ENCODE results near the gene ZDHHC8.

ZDHHC8 gene

GRCh38 chr22:20130319-20130718 lies 1.3 kb upstream of the ZDHHC8 start:
- DNase-seq (ENCODE audit: low read depth) = no peak

DNA sequence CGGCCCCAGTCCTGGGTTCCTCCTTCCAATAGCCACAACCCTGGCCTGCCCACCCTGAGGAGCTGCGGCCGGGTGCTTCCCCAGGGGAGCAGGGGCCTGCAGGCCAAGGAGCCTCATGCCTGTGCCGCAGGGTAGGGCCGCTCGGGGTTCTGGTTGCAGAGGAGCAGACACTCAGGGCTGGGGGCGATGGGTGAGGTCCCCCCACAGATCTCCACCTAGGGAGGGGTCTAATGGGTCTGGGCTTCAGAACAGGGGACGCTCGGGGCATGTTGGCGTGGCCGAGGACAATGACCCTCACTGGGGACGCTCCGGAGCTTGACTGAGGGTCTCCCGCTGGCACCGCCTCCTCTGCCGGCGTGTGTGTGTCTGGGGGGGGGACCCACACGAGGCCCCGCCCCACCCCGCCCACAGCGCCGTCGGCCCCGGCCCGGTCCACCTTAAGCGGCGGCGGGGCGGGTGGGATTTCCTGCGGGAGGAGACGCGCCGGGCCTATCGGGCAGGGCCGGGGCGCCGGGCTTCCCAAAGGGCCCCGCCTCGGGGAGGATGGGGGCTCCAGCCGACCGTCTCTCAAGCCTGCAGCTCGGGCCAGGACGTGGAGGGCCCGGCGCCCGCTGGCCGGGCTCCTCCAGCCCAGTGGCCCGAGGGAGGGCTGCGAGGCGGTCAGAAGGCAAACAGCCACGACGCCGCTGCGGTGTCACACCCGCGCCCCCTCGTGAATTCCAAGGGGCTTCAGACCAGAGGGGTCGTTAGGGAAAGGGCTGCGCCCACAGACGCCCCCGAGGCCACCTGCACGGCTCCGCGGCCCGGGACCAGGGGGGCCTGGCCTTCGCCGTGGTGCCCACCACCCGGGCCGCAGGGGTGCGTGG lies 640 bp upstream of the ZDHHC8 start:
- no peak for DNase-seq (ENCODE audit: low read depth)

- DNase-seq (ENCODE audit: low read depth) = no peak
Measured at GRCh38 chr22:20131859-20132685, 468 bp downstream of the ZDHHC8 start.

DNA sequence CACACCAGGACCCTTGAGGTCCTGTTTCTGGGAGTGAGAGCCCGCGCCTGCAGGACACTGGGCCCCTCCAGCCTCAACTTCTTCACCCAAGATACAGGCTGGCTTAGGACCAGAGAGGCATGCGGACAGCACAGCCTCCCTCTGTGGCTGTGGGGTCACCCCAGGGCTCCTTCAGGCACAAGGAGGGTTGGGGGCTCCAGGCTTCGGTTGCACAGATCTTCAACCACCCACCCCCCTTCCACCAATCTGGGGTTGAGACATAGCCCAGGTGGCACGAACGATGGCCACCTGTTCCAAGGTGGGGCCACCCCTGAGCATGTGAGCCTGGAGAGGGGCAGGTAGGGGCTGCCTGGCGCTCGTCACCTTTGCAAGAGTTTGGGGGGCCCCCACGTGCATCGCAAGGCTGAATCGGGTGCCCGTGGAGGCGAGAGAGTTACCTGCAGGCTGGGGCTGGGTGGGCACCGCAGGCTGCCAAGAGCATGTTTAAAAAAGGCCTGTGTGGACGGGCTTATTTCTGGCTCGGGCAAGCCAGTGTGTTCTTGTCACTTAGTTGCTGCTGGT lies 1.2 kb downstream of the ZDHHC8 start:
- no peak for DNase-seq (ENCODE audit: low read depth)

DNA sequence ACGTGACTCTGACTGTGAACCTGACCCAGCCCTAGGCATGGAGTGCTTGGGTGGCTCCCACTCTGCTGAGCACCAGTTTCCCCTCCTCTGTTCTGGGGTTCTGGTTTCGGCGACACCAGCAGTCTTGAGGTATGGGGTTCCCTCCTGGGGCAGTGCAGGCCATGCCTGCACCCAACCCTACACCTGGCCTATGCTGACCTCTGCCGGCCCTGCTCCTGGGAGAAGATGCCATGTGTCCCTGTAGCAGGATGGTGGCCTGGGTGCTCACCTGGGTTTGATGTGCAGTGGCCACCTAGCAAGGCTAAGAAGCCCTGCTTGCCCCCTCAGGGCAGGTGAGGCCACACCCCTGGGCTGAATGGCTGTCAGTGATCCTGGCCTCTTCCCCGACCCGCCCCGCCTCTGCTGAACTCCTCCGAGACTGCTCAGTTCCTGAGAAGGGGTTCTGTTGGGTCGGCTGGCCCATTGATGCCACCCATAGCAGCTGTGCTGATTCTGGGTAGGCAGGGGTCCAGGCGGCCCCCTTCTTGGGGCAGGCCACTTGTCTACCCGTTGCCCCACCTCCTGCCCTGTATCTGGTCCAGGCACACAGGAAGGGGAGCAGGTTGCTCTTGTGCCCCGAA lies 2.4 kb downstream of the ZDHHC8 start:
- no peak for DNase-seq (ENCODE audit: low read depth)

DNA sequence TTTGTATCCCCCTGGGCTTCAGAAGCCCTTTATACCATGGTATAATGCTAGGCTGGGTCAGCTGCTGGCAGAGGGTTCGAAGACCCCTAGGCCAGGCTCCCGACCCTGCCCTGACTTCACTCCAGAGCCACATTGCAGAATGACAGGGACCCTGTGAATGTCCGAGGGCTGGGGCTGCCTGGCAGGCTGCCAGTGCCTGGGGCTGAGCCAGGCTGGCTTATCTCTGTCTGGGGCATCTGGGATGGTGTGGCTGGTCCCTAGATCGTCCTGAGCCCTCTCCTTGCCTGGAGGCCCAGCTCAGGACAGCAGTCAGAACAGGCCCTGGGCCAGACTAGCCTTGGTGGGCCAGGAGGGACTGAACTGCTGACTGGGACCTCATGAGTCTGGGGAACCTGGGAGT lies 3.7 kb downstream of the ZDHHC8 start:
- DNase-seq (ENCODE audit: low read depth) = no peak

DNA sequence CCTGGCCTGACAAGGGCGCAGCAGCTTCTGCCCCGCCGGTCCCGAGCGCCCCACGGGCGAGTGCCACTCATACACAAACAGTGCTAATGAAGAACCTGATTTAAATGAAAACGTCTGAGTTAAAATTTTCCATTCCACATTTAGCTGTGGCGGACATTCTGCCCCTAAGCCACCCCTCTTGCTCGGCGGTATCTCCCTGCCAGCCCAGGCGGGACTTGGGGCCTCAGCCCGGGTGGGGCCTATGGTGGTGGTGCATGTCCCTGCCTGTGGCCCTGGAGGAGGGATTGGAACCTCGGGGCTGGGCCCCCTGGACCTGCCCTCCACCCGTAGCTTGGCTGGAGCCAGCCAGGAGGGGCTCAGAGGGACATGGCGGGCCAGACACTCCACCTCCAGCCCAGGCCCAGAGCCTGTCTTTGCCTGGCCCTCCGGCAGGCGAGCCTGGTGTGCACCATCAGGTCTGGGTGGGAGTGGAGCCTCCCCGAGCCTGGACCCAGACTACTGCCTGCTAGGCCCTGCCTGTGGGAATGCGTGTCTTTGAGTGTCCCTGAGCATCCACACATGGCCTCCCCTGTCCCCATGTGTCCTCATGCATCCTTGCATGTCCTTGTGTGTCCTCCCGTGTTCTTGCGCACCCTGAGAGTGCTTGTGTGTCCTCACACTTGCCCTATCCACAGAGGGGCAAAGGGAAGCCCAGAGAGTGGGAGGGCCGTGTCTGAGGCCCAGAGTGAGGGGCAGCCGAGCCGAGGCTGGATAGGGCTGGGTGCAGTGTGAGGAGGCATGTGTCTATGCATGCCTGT lies 4.4 kb downstream of the ZDHHC8 start:
- no peak for DNase-seq (ENCODE audit: low read depth)

DNA sequence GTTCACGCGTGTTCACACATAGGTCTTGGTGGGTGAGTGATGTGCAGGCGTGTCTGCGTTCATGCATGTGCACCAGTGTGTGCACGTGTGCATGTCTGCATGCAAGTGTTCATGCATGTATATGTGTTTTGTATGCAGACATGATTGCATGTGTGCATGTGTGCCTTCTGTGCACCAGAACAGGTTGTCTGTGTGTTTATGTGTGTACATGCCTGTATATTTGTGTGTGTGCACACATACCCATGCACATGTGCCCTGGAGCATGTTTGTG lies 4.9 kb downstream of the ZDHHC8 start:
- no peak for DNase-seq (ENCODE audit: low read depth)

GRCh38 chr22:20137113-20137512 lies 5.5 kb downstream of the ZDHHC8 start:
- DNase-seq (ENCODE audit: low read depth) = no peak

DNA sequence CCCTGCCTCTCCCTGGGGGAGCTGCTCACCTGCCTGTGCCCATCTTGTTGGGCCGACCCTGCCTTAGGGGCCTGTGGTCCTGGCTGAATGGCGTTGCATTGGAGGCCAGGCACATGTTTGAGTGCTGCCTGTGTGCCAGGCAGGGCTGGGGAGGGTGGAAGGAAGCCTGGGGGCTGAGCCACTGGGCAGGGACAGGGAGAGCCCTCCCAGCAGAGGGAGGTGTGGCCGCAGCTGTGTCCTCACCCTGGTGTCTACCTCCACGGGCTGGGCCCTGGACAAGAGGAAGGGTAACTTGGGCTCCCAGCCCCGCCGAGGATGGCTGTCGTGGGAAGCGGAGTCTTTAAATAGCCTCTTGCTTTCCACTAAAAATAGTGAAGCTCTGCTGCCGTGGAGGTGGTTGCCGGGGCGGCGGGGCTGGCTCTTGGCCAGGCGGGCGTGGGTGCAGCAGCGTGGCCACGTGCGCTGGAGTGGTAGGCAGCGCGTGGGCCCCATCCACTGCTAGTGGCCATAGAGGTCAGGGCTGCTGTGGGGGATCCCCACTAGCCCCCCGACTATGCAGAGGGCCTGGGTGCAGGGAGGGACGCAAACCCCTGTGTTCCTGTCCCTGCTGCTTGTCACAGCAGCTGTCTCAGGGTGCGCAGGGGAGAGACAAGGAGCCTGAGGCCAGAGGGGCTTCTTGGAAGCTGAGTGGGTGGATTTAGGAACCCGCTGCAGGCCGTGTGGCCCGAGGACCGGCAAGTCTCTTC lies 6.2 kb downstream of the ZDHHC8 start:
- no peak for DNase-seq (ENCODE audit: low read depth)

- DNase-seq (ENCODE audit: low read depth) = no peak
Measured at GRCh38 chr22:20138417-20138738, 6.8 kb downstream of the ZDHHC8 start.

- DNase-seq (ENCODE audit: low read depth) = no peak
Measured at GRCh38 chr22:20138868-20139267, 7.3 kb downstream of the ZDHHC8 start.

DNA sequence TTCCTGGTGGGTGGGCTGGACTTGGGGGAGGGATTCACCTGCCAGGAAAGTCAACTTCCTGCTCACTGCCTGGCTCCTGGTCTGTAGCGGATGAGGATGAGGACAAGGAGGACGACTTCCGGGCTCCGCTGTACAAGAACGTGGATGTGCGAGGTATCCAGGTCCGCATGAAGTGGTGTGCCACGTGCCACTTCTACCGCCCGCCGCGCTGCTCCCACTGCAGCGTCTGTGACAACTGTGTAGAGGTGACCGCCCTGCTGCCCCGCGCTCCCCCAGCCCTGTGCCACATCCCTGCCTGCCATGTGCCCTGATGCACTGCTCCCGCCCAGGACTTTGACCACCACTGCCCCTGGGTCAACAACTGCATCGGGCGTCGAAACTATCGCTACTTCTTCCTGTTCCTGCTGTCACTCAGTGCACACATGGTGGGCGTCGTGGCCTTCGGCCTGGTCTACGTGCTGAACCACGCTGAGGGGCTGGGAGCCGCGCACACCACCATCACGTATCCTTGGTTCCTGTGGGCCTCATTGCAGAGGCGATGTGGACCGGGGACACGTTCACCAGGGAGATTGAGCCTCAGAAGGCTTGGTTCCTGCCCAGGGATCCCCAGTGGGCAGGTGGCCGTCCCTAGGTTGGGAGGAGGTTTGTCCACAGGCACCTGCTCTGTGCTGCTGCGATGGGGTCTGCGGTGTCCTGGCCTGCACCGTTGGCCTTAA lies 7.9 kb downstream of the ZDHHC8 start:
- no peak for DNase-seq (ENCODE audit: low read depth)

DNA sequence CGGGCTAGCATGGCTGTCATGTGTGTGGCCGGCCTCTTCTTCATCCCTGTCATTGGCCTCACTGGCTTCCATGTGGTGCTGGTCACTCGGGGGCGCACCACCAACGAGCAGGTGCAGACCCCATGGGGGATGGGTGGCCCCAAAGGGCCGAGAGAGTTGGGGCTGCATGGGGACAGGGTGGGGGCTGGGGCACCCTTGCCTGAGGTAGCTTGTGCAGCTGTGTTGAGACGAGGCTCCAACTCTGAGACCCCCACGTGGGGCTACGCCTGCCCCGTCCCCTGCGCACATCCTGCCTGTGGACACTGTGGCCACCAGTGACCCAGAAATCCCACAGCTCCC lies 8.5 kb downstream of the ZDHHC8 start:
- no peak for DNase-seq (ENCODE audit: low read depth)

- DNase-seq (ENCODE audit: low read depth) = no peak
Measured at GRCh38 chr22:20140521-20140964, 8.9 kb downstream of the ZDHHC8 start.

DNA sequence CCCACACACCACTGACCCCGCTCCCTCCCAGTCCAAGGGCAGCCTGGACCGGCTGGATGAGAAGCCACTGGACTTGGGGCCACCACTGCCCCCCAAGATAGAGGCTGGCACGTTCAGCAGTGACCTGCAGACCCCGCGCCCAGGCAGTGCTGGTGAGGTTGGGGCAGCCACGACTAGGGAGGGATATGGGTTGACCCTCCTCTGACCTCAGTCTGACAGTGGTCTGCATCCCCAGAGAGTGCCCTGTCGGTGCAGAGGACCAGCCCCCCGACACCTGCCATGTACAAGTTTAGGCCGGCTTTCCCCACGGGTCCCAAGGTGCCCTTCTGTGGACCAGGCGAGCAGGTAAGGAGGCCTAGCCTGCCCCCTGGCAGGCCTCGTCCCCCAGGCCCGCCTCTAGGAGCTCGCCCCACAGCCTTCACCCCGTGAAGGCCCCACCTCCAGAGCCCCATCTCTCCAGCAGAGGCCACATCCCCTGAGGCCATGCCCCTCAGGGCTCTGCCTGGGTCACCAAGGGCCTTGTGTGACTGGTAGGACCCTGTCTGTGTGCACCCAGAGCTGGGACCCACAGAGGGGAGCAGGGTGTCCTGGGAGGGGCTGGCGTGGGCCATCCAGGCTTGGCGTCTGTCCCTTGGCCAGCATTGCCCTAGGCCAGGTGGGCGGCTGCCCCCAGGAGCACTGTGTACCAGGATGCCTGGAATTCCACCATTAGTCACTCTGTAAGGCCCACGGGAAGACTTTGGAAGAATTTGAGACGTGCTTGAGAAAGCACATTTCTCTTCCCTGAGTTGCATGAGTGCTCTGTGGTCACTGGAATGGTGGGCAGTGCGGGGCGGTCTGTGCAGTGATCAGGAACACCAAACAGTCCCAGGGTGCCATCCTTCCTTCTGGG lies 9.8 kb downstream of the ZDHHC8 start:
- peak; percentile 37 for DNase-seq (ENCODE audit: low read depth)

DNA sequence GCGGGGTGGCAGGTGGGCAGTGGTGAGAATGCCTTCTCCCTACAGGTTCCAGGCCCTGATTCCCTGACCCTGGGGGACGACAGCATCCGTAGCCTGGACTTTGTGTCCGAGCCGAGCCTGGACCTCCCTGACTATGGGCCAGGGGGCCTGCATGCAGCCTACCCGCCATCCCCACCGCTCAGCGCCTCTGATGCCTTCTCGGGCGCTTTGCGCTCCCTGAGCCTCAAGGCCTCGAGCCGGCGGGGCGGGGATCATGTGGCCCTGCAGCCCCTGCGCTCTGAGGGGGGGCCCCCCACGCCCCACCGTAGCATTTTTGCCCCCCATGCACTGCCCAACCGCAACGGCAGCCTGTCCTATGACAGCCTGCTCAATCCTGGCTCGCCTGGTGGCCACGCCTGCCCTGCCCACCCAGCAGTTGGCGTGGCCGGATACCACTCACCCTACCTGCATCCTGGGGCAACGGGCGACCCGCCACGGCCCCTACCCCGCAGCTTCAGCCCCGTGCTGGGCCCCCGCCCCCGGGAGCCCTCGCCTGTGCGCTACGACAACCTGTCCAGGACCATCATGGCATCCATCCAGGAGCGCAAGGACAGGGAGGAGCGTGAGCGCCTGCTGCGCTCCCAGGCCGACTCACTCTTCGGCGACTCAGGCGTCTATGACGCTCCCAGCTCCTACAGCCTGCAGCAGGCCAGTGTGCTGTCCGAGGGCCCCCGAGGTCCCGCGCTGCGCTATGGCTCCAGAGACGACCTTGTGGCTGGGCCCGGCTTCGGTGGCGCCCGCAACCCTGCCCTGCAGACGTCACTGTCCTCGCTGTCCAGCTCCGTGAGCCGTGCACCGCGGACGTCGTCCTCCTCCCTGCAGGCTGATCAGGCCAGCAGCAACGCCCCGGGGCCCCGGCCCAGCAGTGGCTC lies 11.4 kb downstream of the ZDHHC8 start:
- DNase-seq (ENCODE audit: low read depth) = no peak

- DNase-seq (ENCODE audit: low read depth) = no peak
Measured at GRCh38 chr22:20143883-20144665, 12.5 kb downstream of the ZDHHC8 start.
